Measurements from ENCODE around the gene ACTN4.
A peak's percentile ranks its signal among the peaks of the same experiment; 100 is the strongest.

ACTN4 gene

GRCh38 chr19:38679839-38680238, 32.4 kb downstream of the ACTN4 start:
- TF ChIP-seq ZFX (IDR thresholded peaks at IDR 0.05; ENCODE audit: borderline replicate concordance) (no peak), CTCF (IDR thresholded peaks at IDR 0.05) (no peak)
- no peak overlapping the region for H3K27ac ChIP-seq

- TF ChIP-seq CTCF (IDR thresholded peaks at IDR 0.05), result no peak
- TF ChIP-seq ZFX (IDR thresholded peaks at IDR 0.05; ENCODE audit: borderline replicate concordance), result no peak
- H3K27ac ChIP-seq, result peak overlapping the region; percentile 92
Observed at GRCh38 chr19:38682195-38682867, 34.9 kb downstream of the ACTN4 start.

GRCh38 chr19:38682872-38683392, 35.5 kb downstream of the ACTN4 start:
- TF ChIP-seq ZFX (IDR thresholded peaks at IDR 0.05; ENCODE audit: borderline replicate concordance), result no peak
- TF ChIP-seq CTCF (IDR thresholded peaks at IDR 0.05), result no peak

GRCh38 chr19:38683393-38684077, 36.1 kb downstream of the ACTN4 start:
- TF ChIP-seq CTCF (IDR thresholded peaks at IDR 0.05) (no peak), ZFX (IDR thresholded peaks at IDR 0.05; ENCODE audit: borderline replicate concordance) (no peak)
- H3K27ac ChIP-seq, result peak overlapping the region; percentile 92

More at GRCh38 chr19:38682872-38683392, 35.5 kb downstream of the ACTN4 start:
- peak overlapping the region; percentile 92 for H3K27ac ChIP-seq

- TF ChIP-seq ZFX (IDR thresholded peaks at IDR 0.05; ENCODE audit: borderline replicate concordance), result no peak
- TF ChIP-seq CTCF (IDR thresholded peaks at IDR 0.05), result no peak
- peak overlapping the region; percentile 92 for H3K27ac ChIP-seq
Observed at GRCh38 chr19:38684078-38684861, 36.8 kb downstream of the ACTN4 start.

GRCh38 chr19:38684862-38685665, 37.6 kb downstream of the ACTN4 start:
- no peak for TF ChIP-seq CTCF (IDR thresholded peaks at IDR 0.05)
- no peak for TF ChIP-seq ZFX (IDR thresholded peaks at IDR 0.05; ENCODE audit: borderline replicate concordance)
- H3K27ac ChIP-seq, result peak overlapping the region; percentile 92
